Stimulated activated CD4-positive, alpha-beta T cell treated with anti-CD3 and anti-CD28 coated beads, Interleukin-1b, Interleukin-23, amount 100 ng/mL, for 24 hours (primary cell): ENCODE results near the gene ZNF846.
"Not testable (repeated sequence)": the region's sequence is repeated elsewhere in the genome, so short reads cannot be mapped to it uniquely, and the experiment has no call there.

Experiments used
- DNase-seq, 4 experiments: peaks; one replicate each; pipeline ENCODE4 v3.0.0-alpha.2; 2020; ENCODE audit warnings: low read depth in 4 of 4, low spot score in 1 of 4

ZNF846 gene

DNA sequence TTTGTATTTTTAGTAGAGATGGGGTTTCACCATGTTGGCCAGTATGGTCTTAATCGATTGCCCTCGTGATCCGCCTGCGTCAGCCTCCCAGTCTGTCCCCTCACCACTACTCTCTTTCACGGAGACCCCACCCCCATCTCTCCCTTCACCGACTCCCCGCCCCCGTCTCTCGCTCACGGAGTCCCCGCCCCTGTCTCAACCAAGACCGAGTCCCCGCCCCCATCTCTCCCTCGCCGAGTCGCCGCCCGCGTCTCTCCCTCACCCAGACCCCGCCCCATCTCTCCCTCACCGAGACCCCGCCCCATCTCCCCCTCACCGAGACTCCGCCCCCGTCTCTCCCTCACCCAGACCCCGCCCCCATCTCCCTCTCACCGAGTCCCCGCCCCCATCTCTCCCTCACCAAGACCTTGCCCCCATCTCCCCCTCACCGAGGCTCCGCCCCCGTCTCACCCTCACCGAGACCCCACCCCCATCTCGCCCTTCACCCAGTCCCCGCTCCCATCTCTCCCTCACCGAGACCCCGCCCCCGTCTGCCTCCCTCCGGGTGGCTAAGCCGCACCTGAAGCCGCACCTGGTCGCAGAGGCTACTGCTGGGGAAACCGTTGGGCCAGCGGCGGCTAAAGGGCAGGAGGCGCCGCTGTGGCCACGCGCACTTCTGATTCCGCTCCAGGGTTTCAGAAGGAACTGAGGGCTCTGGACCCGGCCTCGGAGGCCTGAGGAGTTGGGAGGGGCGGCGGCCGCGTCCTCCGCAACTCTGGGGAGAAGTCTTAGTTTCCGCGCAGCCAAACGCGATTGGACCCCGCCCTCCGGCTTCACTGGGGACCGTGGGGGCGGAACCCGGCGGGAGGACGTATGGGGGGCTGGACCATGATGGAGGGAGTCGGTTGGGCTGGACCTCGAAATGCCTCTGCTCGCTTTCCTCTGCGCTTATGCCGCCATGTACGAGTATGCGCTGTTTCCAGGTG, 17.1 kb upstream of the ZNF846 start:
- DNase-seq: peak; percentile 96 to 98 (median 97)

GRCh38 chr19:9784163-9784496, 15.6 kb upstream of the ZNF846 start:
- DNase-seq: not testable (repeated sequence)

GRCh38 chr19:9782338-9782737, 13.8 kb upstream of the ZNF846 start:
- no peak for DNase-seq

GRCh38 chr19:9757544-9758501, 10.7 kb downstream of the ZNF846 start:
- no peak for DNase-seq

- no peak for DNase-seq
Measured at GRCh38 chr19:9752701-9753443, 15.7 kb downstream of the ZNF846 start.

GRCh38 chr19:9751446-9751845, 17.1 kb downstream of the ZNF846 start:
- DNase-seq: no peak

DNA sequence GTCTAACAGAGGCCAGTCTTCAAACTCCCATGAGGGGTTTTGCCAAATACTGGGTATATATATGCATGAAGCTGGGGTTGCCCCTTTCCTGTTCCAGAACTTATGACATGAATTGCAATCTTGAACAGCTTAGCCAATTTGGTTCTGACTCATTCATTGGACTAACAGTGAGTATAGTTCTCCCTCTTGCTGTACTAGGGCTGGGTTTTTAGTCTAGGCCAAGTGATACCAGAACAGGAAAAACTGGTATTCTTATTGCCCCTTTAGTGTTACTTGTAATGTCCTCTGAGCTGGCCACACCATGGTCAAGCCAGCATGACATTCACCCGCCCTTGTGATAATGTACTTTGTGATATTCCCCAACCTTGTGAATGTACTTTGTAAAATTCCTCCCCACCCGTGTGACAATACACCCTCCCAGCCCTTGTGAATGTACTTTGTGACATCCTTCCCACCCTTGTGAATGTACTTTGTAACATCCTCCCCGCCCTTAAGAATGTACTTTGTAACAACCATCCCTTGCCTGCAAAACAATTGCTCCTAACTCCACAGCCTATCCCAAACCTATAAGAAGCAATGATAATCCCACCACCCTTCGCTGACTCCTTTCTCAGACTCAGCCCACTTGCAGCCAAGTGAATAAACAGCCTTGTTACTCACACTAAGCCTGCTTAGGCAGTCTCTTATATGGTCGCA, 26.9 kb downstream of the ZNF846 start:
- DNase-seq: no peak

GRCh38 chr19:9735986-9736385, 32.6 kb downstream of the ZNF846 start:
- no peak for DNase-seq

DNA sequence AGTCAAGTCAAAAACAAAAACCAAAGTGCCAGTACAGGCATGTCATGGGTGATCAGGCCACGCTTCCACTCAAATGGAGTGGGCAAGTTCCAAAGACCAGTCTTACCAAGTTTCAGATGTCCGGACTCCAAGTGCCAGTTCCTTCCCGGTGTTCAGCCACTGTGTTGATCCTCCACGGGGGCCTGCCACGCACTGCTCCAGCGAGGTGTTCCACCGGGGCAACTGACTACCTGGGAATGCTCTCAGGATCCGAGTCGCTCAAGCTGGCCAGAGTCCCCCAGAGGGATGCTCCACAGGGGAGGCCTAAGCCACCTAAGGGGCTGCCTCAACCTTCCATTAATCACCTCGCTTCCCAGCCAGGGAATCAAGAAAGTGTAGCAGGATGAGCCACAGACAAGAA, 38.5 kb downstream of the ZNF846 start:
- not testable (repeated sequence) for DNase-seq

DNA sequence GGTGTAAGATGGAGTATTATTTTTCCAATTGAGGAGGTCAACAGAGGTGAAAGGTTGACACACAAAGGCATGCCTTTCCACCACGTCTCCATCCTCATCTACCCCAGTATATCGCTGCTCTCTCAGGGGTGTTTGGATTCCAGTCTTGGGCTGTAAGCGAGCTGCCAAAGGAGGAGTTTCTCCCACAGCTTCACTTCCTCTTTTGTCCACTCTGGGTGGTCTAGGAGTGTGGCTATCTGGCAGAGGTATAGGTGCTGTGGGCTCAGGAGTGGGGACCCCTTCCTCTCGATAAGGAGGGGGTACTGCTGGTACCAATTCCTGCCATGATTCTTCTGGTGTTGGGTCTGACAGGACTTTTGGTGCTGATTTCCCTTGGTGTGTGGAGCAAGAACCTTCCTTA, 39.4 kb downstream of the ZNF846 start:
- DNase-seq: no peak

- DNase-seq: no peak
Measured at GRCh38 chr19:9727644-9728043, 40.9 kb downstream of the ZNF846 start.

DNA sequence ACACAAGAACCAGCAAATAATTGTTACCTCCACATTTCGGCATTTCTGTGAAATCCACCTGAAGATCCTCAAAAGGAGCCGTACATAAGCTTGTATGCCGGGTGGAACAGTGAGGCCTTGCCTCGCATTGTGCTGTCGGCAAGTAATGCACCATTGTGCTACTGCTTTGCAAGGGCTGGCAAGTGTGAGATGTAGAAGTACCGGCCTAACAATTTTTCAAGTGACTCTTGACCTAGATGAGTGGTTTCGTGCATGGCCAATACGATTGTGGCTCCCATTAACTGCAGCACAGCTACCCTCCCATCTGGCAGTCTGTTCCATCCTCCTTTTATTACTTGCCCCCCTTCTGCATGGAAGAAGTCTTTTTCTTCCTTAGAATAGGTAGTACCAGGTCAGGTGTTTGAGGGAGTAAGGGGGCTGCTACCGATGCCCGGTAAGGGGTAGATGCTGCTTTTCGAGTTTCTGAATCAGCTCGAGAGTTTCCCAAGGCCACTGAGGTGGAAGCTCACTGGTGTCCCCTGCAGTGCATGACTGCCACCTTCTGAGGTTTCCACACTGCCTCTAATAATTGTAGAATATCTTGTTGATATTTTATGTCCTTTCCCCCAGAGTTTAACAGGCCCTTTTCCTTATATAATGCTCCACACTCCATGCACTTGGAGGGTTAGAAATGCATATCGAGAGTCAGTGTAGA, 42.9 kb downstream of the ZNF846 start:
- DNase-seq: not testable (repeated sequence)

- no peak for DNase-seq
Measured at GRCh38 chr19:9724157-9724556, 44.4 kb downstream of the ZNF846 start.

DNA sequence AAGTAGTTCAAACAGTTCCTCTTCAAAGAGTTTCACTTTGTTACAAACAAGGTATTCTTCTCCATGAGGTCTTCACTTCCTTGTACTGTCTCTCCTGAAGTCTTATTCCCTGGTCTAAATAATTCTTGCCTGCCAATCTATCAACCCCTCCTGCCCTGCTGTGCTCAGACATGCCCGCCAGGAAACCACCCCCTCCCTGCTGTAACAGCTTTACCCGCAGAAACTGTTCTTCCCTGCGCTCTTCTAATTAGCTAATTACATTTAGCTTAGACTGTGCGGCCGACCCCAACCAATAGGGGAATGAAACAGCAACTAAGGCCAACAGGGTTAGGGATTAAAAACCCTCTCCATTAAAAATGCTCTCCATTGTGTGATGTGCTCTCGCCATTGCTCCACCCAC, 46.7 kb downstream of the ZNF846 start:
- no peak for DNase-seq

DNA sequence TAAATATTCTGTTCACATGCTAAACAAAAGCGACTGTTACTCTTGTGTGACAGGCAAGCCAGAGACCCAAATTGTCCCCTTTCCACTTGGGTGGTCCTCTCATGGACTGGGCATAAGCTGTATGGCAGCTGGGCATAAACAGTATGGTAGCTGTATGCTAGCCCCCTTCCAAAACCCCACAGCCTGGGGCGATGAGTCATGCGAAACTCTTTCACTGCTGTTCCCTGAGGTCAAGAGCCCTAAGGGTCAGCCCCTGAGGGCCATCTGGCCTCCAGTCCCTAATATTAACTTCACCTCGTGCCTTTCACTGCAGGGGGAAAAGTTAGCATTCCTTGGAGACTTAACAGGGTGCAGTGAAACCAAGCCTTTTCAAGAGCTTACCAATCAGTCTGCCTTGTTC, 48.0 kb downstream of the ZNF846 start:
- no peak for DNase-seq

GRCh38 chr19:9711815-9712214, 56.7 kb downstream of the ZNF846 start:
- DNase-seq: no peak

- no peak for DNase-seq
Measured at GRCh38 chr19:9709305-9709704, 59.2 kb downstream of the ZNF846 start.

DNA sequence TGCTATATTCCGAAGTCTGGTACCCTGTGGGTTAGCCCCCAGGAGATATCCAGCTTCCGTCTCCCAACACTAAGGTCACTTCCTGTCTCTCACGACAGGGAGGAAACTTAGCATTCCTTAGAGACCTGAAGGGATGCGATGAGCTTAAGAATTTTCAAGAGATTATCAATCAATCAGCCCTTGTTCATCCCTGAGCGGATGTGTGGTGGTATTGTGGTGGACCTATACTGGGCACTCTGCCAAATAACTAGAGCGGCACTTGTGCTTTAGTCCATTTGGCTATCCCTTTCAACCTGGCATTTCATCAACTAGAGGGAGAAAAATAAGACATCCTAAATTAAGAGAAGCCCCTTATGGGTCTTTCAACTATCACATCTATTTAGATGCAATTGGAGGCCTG, 62.7 kb downstream of the ZNF846 start:
- DNase-seq: no peak

GRCh38 chr19:9702186-9702585, 66.4 kb downstream of the ZNF846 start:
- DNase-seq: no peak
